Measurements from ENCODE around the gene ELAVL1.

GRCh38 chr19:7986321-7987113 is 18.9 kb downstream of the ELAVL1 start:
- TF ChIP-seq CTCF (IDR thresholded peaks at IDR 0.05): no peak
- TF ChIP-seq RCOR1 (IDR thresholded peaks at IDR 0.05; ENCODE audit: low read length): no peak
- TF ChIP-seq SIN3A (IDR thresholded peaks at IDR 0.05; ENCODE audit: borderline replicate concordance, low read depth, low read length): no peak
- TF ChIP-seq NFIC (IDR thresholded peaks at IDR 0.05; ENCODE audit: borderline replicate concordance): no peak
- TF ChIP-seq EP300 (IDR thresholded peaks at IDR 0.05; ENCODE audit: borderline replicate concordance in 1 of 2, low read depth in 1 of 2, low read length in 1 of 2): no peak
- no peak for TF ChIP-seq TCF12 (IDR thresholded peaks at IDR 0.05)
- no peak for TF ChIP-seq USF2 (IDR thresholded peaks at IDR 0.05; ENCODE audit: borderline replicate concordance, low read depth, low read length)
- no peak for TF ChIP-seq RAD21 (IDR thresholded peaks at IDR 0.05; ENCODE audit: low read length)

Data from SK-N-SH (cell line).